Measurements from ENCODE around the gene PMCH.
A peak's percentile ranks its signal among the peaks of the same experiment; 100 is the strongest.
"Not testable (repeated sequence)": the region's sequence is repeated elsewhere in the genome, so short reads cannot be mapped to it uniquely, and the experiment has no call there.

PMCH gene

GRCh38 chr12:102197789-102198188 lies at the start of gene PMCH:
Gene PMCH, minus strand, starts transcription at chr12:102197833. Its CDS starts 63 bp downstream, at chr12:102197770.
- peak; percentile 11 for DNase-seq (ENCODE audit: low spot score)

GRCh38 chr12:102240859-102241258 lies 43.2 kb upstream of the PMCH start:
- DNase-seq (ENCODE audit: low spot score), result not testable (repeated sequence)

DNA sequence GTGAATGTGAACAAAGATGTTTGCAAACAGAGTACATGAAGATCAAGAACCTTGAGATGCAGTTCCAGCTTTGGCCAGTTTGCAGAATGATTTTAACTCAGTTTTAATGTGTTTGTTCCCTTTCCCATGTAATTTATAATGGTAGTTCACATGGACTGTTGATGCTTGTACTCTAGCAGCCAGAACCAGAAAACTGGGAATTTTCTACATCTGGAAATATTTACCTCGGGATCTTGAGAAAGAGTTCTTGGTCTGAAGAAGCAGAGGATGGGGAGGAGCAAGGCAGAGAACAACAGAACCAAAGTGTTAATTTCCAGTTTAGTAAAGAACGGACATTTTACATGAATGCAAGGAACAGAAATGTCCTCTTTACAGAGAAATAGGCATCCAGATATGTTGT lies 37.0 kb upstream of the PMCH start:
- no peak for DNase-seq (ENCODE audit: low spot score)

GRCh38 chr12:102232446-102232845 lies 34.8 kb upstream of the PMCH start:
- peak; percentile 13 for DNase-seq (ENCODE audit: low spot score)

GRCh38 chr12:102232036-102232435 lies 34.4 kb upstream of the PMCH start:
- no peak for DNase-seq (ENCODE audit: low spot score)

- no peak for DNase-seq (ENCODE audit: low spot score)
Measured at GRCh38 chr12:102227954-102228353, 30.3 kb upstream of the PMCH start.

DNA sequence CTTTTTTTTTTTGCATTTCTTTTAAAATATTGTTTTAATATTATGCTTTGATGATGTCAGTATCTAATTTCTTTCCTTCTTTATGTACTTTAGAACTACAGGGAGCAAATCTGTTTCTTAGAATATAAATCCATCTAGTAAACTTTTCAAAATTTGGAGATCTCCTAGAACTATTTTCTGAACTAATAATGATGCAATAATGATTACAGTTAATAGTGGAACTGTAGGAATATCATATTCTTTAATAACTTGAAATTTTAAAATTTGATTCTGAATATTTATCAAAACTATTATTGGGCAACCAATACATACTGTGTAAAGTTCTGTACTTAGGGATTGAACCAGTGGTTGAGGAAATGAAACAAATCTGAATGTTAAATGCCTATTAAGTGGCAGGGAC lies 23.1 kb upstream of the PMCH start:
- DNase-seq (ENCODE audit: low spot score), result no peak

DNA sequence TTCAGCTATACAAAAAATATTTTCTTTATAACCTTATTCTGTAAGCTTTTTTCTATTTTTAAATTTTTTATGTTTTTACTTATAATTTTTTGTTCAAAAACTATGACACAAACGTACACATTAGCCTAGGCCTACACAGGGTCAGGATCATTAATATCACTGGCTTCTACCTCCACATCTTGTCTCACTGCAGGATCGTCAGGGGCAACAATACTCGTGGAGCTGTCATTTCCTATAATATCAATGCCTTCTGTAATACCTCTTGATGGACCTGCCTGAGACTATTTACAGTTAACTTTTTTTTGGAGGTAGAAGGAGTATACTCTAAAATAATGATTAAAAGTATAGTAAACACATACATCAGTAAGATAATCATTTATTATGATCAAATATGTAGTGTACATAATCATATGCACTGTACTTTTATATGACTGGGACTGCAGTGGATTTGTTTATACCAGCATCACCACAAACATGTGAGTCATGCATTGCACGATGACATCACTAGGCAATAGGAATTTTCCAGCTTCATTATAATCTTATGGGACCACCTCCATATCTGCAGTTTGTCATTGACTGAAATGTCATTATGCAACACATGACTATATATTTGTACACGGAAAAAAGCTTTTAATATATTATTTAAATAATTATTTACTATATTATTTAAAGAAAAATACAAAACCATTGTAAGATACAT lies 18.5 kb upstream of the PMCH start:
- DNase-seq (ENCODE audit: low spot score), result peak; percentile 45

GRCh38 chr12:102204025-102204424 lies 6.4 kb upstream of the PMCH start:
- no peak for DNase-seq (ENCODE audit: low spot score)

- no peak for DNase-seq (ENCODE audit: low spot score)
Measured at GRCh38 chr12:102202556-102202955, 4.9 kb upstream of the PMCH start.

DNA sequence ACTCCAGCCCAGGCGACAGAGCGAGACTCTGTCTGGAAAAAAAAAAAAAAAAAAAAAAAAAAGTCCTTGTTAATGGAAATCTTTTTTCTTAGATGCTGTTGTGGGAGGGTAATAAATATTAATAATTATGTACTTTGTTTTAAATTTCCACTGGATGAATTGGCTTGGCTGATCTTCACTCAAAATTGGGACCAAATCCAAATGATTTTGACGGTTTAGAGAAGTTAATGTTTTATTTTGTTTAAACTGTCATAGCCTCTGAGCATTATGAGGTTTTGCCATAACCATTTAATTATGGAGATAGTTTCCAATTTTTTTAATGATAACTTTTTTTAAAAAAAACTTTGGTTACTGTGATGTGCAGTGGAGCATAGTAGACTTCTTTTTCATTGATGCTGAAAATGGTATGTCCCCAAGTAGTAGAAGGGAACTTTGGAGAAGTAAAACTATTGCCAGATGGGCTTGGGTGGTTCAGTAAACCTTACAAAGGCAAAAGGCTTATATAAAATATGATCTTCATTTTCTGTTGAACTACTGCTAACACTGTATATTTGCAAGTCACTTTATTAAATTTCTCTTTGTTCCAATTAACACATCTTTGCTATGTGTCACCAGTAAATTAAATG lies 3.9 kb upstream of the PMCH start:
- DNase-seq (ENCODE audit: low spot score), result no peak

DNA sequence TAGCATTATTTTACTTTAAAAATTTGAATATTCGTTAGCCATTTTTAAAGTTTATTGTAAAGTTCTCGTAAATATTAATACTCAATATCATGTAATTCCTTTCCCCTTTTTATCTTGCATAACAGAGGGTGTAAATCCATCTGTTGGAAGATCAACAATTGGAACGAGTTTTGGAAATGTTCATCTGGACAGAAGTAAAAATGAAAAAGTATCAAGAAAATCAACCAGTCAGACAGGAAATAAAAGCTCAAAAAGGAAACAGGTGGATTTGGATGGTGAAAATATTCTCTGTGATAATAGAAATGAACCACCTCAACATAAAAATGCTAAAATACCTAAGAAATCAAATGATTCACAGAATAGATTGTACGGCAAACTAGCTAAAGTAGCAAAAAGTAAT lies 1.8 kb downstream of the PMCH start:
- DNase-seq (ENCODE audit: low spot score), result no peak

GRCh38 chr12:102182635-102183034 lies 15.0 kb downstream of the PMCH start:
- DNase-seq (ENCODE audit: low spot score), result no peak

- DNase-seq (ENCODE audit: low spot score), result no peak
Measured at GRCh38 chr12:102174761-102175160, 22.9 kb downstream of the PMCH start.

DNA sequence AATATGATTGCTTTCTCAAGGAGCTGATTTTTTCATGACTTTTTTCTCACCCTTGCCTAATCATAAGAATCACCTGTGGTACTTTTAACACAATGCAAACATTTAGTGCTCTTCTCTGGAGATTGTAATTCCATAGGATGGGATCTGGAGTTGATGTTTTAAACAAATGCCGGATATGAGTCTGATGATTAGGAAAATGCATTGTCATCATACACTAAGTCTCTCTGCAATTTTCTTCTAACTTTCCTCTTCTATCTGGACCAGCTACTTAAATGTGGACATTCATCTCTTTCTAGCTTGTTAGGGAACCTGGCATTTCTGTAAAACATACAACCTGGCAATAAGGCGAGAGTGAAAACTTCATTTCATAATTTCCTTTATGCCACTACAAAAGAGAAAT lies 23.5 kb downstream of the PMCH start:
- DNase-seq (ENCODE audit: low spot score), result no peak

- DNase-seq (ENCODE audit: low spot score), result no peak
Measured at GRCh38 chr12:102172436-102172835, 25.2 kb downstream of the PMCH start.

DNA sequence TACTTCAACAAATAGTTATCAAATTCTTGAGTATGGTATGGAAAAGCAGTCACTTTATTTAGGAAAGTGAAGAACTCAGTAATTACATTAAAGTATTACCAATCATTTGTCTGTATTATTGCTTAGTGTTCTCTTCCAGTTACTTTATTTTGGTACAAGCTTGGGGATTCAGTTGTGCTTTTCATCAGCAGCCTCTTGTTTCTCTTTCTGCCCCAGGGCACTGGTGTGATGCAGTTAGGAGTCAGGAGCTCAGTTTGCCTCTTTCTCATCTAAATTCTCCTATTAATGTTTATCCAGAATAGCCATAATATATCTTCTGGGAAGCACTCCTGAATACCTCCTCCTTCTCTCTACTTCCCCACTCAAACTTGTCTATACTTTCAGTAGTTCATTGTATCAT lies 25.7 kb downstream of the PMCH start:
- DNase-seq (ENCODE audit: low spot score), result no peak

GRCh38 chr12:102169922-102170621 lies 27.6 kb downstream of the PMCH start:
- no peak for DNase-seq (ENCODE audit: low spot score)

DNA sequence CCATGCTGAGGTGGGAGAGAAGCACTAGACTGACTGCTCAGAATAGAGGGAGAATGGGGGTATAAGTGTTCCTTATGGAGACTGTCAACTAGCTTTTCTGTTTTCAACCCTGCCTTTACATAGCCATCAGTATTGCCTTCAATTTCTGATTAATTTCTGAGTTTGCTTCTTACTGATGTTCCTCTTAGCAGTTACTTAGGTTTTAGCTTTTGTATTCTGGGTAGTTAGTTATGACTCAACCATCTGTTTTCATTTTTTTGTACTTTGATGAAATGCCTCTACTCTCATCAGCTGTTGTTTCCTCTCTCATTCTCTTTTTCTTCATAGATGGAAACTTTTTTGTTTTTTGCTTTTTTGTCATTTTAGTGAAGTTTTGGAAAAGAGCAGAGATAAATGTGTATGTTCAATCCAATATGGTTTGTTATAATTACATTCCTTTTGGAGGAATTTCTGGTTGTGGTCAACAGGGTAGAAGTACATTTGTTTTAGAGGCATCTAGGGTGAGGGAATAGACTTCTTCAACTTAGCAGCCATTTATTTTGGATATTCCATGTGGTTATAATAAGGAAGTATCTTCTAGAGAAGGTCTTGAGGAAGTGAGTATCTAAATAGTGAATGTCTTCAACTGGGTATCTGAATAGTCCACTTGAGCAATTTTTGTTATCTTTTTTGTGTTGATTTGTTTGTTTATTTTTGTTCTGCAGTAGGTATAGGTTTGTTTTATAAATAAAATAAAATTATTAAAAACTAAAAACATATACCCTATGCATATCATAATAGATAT lies 29.6 kb downstream of the PMCH start:
- DNase-seq (ENCODE audit: low spot score), result no peak

GRCh38 chr12:102163383-102163782 lies 34.2 kb downstream of the PMCH start:
- DNase-seq (ENCODE audit: low spot score), result no peak

DNA sequence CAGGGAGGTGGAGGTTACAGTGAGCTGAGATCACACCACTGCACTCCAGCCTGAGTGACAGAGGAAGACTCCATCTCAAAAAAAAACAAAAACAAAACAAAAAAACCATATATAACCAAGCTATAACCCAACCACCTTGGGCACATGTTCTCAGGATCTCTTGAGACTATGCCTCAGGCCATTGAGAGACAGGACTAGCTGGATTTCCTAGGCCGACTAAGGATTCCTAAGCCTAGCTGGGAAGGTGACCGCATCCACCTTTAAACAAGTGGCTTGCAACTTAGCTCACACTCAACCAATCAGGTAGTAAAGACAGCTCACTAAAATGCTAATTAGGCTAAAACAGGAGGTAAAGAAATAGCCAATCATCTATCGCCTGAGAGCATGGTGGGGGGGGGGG lies 42.4 kb downstream of the PMCH start:
- not testable (repeated sequence) for DNase-seq (ENCODE audit: low spot score)

GRCh38 chr12:102147062-102147587 lies 50.5 kb downstream of the PMCH start:
- not testable (repeated sequence) for DNase-seq (ENCODE audit: low spot score)

All from AG08396 (cell line).